HEK293 (cell line): Measurements from ENCODE around the gene UBXN4.

Experiments
- CTCF ChIA-PET: fragments of 350-600 bp; formaldehyde crosslinking; extraction: SDS; loops from one replicate; lab custom pipeline; 2021; ENCODE audit warnings: antibody characterized with exemption; lab: Yijun Ruan, JAX
- POLR2A ChIA-PET: fragments of 300-600 bp; formaldehyde crosslinking; extraction: SDS; loops from one replicate; lab custom pipeline; 2020; ENCODE audit warnings: antibody characterized with exemption, inconsistent platforms; lab: Yijun Ruan, JAX
- H3K27ac ChIP-seq: fragments of 200-500 bp; sonication (Bioruptor generic); 2 replicates; pipeline ENCODE4 v1.5.1; 2014; ENCODE audit warnings: low read depth, low read length, control low read depth, inconsistent platforms; ENCODE audit errors: extremely low read depth
- H3K36me3 ChIP-seq, 2 experiments: fragments of 200-500 bp in 1 of 2; sonication (Bioruptor generic) in 1 of 2; 1 replicate in 1 of 2; 2 replicates in 1 of 2; pipeline ENCODE4 v1.5.1; 2014 to 2017; ENCODE audit warnings: inconsistent platforms in 2 of 2, low read length in 2 of 2; ENCODE audit not compliant: control insufficient read depth in 2 of 2, insufficient read depth in 1 of 2
- H3K4me1 ChIP-seq: fragments of 200-500 bp; sonication (Bioruptor generic); 2 replicates; pipeline ENCODE4 v1.5.1; 2014; ENCODE audit warnings: mild to moderate bottlenecking, low read length, inconsistent platforms; ENCODE audit not compliant: control insufficient read depth, insufficient read depth
- H3K4me3 ChIP-seq: 2 replicates; pipeline ENCODE4 v1.5.1; 2011; ENCODE audit warnings: low read depth, mild to moderate bottlenecking, control low read depth, low read length, moderate library complexity
- H3K9me3 ChIP-seq: fragments of 200-500 bp; sonication (Bioruptor generic); 2 replicates; pipeline ENCODE4 v1.5.1; 2014; ENCODE audit warnings: low read depth, low read length, inconsistent platforms; ENCODE audit not compliant: control insufficient read depth, insufficient read depth
- ATF2 ChIP-seq: fragments of 450-650 bp; formaldehyde crosslinking; IDR thresholded peaks from 2 replicates; pipeline ENCODE4 v1.5.1; 2016; ENCODE audit warnings: missing biosample characterization, missing genetic modification characterization, low read depth
- GLIS1 ChIP-seq: fragments of 450-650 bp; formaldehyde crosslinking; IDR thresholded peaks from 2 replicates; pipeline ENCODE4 v1.5.1; 2016; ENCODE audit warnings: missing biosample characterization, missing genetic modification characterization
- PRDM1 ChIP-seq: fragments of 450-650 bp; formaldehyde crosslinking; IDR thresholded peaks from 2 replicates; pipeline ENCODE4; 2016; ENCODE audit warnings: missing biosample characterization, missing genetic modification characterization
- REST ChIP-seq: fragments of 450-650 bp; formaldehyde crosslinking; IDR thresholded peaks from 2 replicates; pipeline ENCODE4 v1.5.1; 2016; ENCODE audit warnings: missing biosample characterization, missing genetic modification characterization
- SCRT1 ChIP-seq: fragments of 450-650 bp; formaldehyde crosslinking; IDR thresholded peaks from 2 replicates; pipeline ENCODE4 v1.5.1; 2016; ENCODE audit warnings: missing biosample characterization, missing genetic modification characterization, borderline replicate concordance
- ZEB2 ChIP-seq: fragments of 450-650 bp; formaldehyde crosslinking; IDR thresholded peaks from 2 replicates; pipeline ENCODE4 v1.5.1; 2016; ENCODE audit warnings: missing biosample characterization, missing genetic modification characterization
- ZIC2 ChIP-seq: fragments of 450-650 bp; formaldehyde crosslinking; IDR thresholded peaks from 2 replicates; pipeline ENCODE4 v1.5.1; 2016; ENCODE audit warnings: missing biosample characterization, missing genetic modification characterization
- ZNF155 ChIP-seq: fragments of 450-650 bp; formaldehyde crosslinking; IDR thresholded peaks from 2 replicates; pipeline ENCODE4 v1.5.1; 2016; ENCODE audit warnings: missing biosample characterization, missing genetic modification characterization
- ZNF223 ChIP-seq: fragments of 450-650 bp; formaldehyde crosslinking; IDR thresholded peaks from 2 replicates; pipeline ENCODE4 v1.5.1; 2016; ENCODE audit warnings: missing biosample characterization, missing genetic modification characterization
- ZNF239 ChIP-seq: fragments of 450-650 bp; formaldehyde crosslinking; IDR thresholded peaks from 2 replicates; pipeline ENCODE4 v1.5.1; 2016; ENCODE audit warnings: missing biosample characterization, missing genetic modification characterization
- ZNF341 ChIP-seq: fragments of 450-650 bp; formaldehyde crosslinking; IDR thresholded peaks from 2 replicates; pipeline ENCODE4; 2016; ENCODE audit warnings: low read depth, missing biosample characterization, missing genetic modification characterization
- ZNF404 ChIP-seq: fragments of 450-650 bp; formaldehyde crosslinking; IDR thresholded peaks from 2 replicates; pipeline ENCODE4 v1.5.1; 2017; ENCODE audit warnings: missing biosample characterization, missing genetic modification characterization
- ZNF426 ChIP-seq: fragments of 450-650 bp; formaldehyde crosslinking; IDR thresholded peaks from 2 replicates; pipeline ENCODE4 v1.5.1; 2017; ENCODE audit warnings: missing biosample characterization, missing genetic modification characterization, mild to moderate bottlenecking, inconsistent platforms, moderate library complexity
- ZNF518A ChIP-seq: fragments of 450-650 bp; formaldehyde crosslinking; conservative IDR thresholded peaks from 2 replicates; pipeline ENCODE4 v1.5.1; 2016; ENCODE audit warnings: low read depth, missing biosample characterization, missing genetic modification characterization
- ZNF664 ChIP-seq: fragments of 450-650 bp; formaldehyde crosslinking; IDR thresholded peaks from 2 replicates; pipeline ENCODE4 v1.5.1; 2016; ENCODE audit warnings: missing biosample characterization, missing genetic modification characterization
- ZNF701 ChIP-seq: fragments of 450-650 bp; formaldehyde crosslinking; IDR thresholded peaks from 2 replicates; pipeline ENCODE4 v1.5.1; 2016; ENCODE audit warnings: missing biosample characterization, missing genetic modification characterization
- ZNF704 ChIP-seq: fragments of 450-650 bp; formaldehyde crosslinking; IDR thresholded peaks from 2 replicates; pipeline ENCODE4 v1.5.1; 2016; ENCODE audit warnings: missing biosample characterization, missing genetic modification characterization
- ZNF707 ChIP-seq: fragments of 450-650 bp; formaldehyde crosslinking; IDR thresholded peaks from 2 replicates; pipeline ENCODE4 v1.5.1; 2016; ENCODE audit warnings: missing biosample characterization, missing genetic modification characterization

UBXN4 gene

GRCh38 chr2:135755573-135755972, 13.9 kb downstream of the UBXN4 start (continued):
- TF ChIP-seq ATF2 (tag by site-specific recombination), result no peak
- TF ChIP-seq ZNF223 (tag by site-specific recombination), result no peak
- no peak for TF ChIP-seq ZNF426 (tag by site-specific recombination)
- TF ChIP-seq, all 188 proteins: peak for 0

- Histone ChIP-seq H3K9me3 (no peaks in the 10 kb centered on the region; the same call in 1 of the 2 replicates), H3K4me1 (no peaks in the 10 kb centered on the region), H3K36me3 (peaks cover 88 to 91% of the 10 kb centered on the region in 2 experiments), H3K4me3 (no peak overlapping the region), H3K27ac (no peak overlapping the region)
- POLR2A ChIA-PET, result no interaction called here
- CTCF ChIA-PET, result interaction anchor here (0.8 kb wide), 1 partner anchor 159 kb away, joined by 8 read pairs; no protein-coding TSS in a partner anchor
- TF ChIP-seq ZNF664 (no peak), GLIS1 (tag by site-specific recombination) (no peak), SCRT1 (tag by site-specific recombination) (no peak), ZNF704 (tag by site-specific recombination) (no peak), ZIC2 (no peak), ZNF223 (tag by site-specific recombination) (no peak), ZNF426 (tag by site-specific recombination) (no peak), REST (tag by site-specific recombination) (no peak), PRDM1 (tag by site-specific recombination) (no peak), ZNF341 (tag by site-specific recombination) (no peak), ZNF518A (tag by site-specific recombination) (no peak), ZNF239 (no peak), ZNF404 (no peak), ZNF155 (tag by site-specific recombination) (no peak), ZEB2 (tag by site-specific recombination) (no peak), ZNF707 (tag by site-specific recombination) (no peak), ZNF701 (tag by site-specific recombination) (no peak), ATF2 (tag by site-specific recombination) (no peak)
Measured at GRCh38 chr2:135756692-135757091, 15.0 kb downstream of the UBXN4 start.
